ENCODE results near the gene TRA2A.

TRA2A gene

GRCh38 chr7:23470330-23471105 is 61.3 kb downstream of the TRA2A start, which contains the start of gene IGF2BP3:
IGF2BP3 (minus strand) TSS chr7:23470491; CDS start chr7:23470110, 381 bp downstream.
- DNase-seq (ENCODE audit: low read depth), result peak; percentile 97

DNA sequence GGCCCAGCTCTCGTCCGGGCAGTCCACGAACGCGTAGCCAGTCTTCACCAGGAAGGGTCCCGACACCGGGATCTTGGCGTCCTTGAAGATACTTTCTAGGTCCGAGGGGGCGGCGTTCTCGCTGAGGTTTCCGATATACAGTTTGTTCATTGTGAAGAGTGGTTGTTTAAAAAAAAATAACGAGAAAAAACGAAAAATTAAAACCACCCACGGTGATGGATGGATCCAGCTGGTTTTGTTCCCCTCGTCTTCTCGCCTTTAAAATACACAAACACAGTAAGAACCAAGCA is 61.9 kb downstream of the TRA2A start:
- no peak for DNase-seq (ENCODE audit: low read depth)

DNA sequence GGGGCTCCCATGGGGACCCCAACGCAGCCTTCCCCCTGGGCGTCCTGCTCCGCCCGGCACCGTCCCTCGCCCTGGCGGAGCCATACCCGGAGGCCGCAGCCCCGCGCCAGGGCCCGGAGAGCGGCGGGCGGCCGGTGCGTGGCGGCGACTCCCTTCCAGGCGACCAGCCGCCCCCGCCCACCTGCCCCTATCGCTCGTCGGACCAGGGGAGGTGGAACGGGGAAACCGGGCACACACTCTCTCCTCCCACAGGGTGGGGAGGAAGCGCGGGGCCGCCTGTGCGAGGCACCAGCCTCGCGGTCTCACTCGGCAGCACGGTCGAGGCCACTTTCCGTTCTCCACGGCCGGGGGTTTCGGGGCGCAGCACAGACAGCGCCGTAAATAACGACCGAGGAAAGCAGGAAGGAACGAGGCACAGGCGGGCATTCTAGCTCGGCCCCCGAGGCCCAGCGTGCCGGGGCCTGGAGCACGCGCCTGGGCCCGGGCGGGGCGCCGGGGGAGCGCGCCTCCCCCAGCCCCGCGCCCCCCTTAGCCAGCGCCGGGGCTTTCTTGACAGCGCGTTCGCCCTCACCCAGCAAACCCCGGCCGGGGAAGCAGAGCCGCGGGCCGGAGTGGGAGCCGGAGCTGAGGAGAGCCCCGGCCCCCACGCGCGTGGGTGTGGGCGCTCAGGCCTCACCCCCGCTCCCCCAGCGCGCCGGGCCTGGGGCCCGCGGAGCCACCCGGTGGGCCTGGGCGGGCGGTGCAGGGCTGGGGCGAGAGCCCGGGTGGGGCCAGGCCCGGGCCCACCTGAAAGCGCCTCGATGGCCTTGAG is 62.4 kb downstream of the TRA2A start:
- DNase-seq (ENCODE audit: low read depth), result peak; percentile 29

- no peak for DNase-seq (ENCODE audit: low read depth)
Measured at GRCh38 chr7:23468526-23469149, 63.1 kb downstream of the TRA2A start.

- peak; percentile 56 for DNase-seq (ENCODE audit: low read depth)
Measured at GRCh38 chr7:23467806-23468525, 63.8 kb downstream of the TRA2A start.

DNA sequence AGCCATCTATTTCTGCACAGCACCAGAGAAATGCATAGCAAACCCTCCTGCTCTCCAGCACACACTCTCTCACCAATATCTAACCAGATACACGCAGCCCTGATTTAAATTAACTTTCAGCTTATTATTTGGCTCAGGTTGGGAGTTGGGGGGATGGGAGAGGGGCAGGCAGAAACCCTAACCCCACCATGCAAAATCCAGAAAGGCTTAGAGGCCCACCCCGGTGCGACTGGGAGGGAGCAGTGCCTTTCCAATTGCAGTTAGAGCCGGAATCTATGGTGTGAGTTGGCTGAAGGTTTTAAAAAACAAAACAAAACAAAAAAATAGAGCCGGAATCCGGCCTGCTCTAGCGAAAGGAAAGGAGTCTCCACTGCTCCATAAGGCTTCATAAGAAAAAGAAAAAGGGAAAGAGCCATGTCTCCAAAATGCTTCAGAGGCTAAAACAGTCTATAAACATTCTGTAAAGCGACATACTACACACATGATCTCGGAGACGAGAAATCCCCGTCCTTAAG is 64.4 kb downstream of the TRA2A start:
- DNase-seq (ENCODE audit: low read depth), result peak; percentile 29

GRCh38 chr7:23462846-23463245 is 68.9 kb downstream of the TRA2A start:
- peak; percentile 59 for DNase-seq (ENCODE audit: low read depth)

GRCh38 chr7:23458044-23458443 is 73.7 kb downstream of the TRA2A start:
- DNase-seq (ENCODE audit: low read depth), result no peak

DNA sequence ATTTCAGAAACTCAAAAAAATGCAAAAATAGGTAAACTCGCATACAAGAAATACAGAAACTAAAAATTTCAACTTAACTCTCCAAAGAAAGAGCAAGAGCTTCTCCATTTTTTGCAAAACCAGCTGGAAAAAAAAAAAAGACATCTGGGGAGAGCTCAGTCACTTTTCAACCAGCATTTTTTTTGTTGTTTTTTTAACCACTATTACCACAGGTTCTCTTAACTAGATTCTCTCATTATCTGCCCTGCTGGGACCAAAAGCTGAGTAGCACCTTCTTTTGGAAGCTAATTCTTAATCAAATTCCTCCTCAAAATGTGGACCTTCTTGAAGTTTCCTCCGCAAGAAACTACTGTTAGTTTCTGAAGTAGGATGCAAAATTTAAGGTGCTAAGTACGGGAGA is 75.7 kb downstream of the TRA2A start:
- DNase-seq (ENCODE audit: low read depth), result no peak

- DNase-seq (ENCODE audit: low read depth), result no peak
Measured at GRCh38 chr7:23454881-23455526, 76.8 kb downstream of the TRA2A start.

Measured in amniotic epithelial cell (primary cell).